ENCODE measurements around the gene FDX2. TPM values are rescaled to one million over a fixed set of nuclear protein-coding genes. Genes with fewer than 3 reads are reported as not detected.
A peak's percentile ranks its signal among the peaks of the same experiment; 100 is the strongest.

FDX2 gene
- total and polyA plus RNA-seq, 2 of the 13 experiments (the other 11 are each of a cell fraction or from before 2014, with no cell fraction given), result 21.0 to 24.7 TPM

DNA sequence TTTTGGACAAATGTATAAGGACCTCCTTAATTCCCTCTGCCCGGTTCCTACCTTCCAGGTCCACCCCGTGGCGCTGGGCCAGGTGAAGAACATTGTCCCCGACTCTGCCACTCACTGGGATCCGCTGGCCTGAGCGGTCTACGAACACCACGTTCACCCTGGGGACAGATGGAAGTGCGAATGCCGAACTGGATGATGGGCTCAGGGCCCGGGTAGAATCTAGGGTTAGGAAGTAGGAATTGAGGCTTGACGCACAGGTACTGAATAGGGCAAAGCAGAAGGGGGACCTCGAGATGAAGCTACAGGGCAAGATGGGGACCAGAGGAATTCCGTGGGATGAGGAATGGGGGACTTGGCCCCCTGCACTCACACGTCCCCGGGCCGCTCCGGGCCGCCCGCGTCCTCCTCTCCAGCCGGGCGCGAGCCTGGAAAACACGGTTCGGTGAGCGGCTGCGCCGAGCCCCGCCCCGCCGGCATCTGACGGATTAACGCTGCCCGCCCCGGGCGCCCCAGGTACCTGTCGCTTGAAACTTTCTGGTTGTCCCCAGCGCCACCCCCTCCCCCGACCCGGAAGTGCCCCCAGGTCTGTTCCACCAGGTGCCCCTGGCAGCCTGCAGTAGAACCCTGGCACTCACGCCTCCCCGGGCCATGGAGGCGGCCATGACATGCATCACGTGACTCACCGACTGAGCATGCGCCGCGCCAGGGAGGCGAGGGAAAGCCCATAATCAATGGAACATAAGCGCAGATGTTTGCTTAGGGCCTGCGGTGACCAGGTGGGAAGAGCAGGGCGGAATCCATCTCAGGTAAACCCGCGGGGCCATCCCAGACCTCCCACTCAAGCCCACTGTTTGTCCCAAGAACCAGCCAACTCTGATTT lies at the start of gene FDX2 (continued):
- TF ChIP-seq, protein P1, sequence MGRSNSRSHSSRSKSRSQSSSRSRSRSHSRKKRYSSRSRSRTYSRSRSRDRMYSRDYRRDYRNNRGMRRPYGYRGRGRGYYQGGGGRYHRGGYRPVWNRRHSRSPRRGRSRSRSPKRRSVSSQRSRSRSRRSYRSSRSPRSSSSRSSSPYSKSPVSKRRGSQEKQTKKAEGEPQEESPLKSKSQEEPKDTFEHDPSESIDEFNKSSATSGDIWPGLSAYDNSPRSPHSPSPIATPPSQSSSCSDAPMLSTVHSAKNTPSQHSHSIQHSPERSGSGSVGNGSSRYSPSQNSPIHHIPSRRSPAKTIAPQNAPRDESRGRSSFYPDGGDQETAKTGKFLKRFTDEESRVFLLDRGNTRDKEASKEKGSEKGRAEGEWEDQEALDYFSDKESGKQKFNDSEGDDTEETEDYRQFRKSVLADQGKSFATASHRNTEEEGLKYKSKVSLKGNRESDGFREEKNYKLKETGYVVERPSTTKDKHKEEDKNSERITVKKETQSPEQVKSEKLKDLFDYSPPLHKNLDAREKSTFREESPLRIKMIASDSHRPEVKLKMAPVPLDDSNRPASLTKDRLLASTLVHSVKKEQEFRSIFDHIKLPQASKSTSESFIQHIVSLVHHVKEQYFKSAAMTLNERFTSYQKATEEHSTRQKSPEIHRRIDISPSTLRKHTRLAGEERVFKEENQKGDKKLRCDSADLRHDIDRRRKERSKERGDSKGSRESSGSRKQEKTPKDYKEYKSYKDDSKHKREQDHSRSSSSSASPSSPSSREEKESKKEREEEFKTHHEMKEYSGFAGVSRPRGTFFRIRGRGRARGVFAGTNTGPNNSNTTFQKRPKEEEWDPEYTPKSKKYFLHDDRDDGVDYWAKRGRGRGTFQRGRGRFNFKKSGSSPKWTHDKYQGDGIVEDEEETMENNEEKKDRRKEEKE (IDR thresholded peaks at IDR 0.05), result no peak
- no peak for TF ChIP-seq ZNF205 (CRISPR knock-in tag; IDR thresholded peaks at IDR 0.05)
- TF ChIP-seq, protein P2, sequence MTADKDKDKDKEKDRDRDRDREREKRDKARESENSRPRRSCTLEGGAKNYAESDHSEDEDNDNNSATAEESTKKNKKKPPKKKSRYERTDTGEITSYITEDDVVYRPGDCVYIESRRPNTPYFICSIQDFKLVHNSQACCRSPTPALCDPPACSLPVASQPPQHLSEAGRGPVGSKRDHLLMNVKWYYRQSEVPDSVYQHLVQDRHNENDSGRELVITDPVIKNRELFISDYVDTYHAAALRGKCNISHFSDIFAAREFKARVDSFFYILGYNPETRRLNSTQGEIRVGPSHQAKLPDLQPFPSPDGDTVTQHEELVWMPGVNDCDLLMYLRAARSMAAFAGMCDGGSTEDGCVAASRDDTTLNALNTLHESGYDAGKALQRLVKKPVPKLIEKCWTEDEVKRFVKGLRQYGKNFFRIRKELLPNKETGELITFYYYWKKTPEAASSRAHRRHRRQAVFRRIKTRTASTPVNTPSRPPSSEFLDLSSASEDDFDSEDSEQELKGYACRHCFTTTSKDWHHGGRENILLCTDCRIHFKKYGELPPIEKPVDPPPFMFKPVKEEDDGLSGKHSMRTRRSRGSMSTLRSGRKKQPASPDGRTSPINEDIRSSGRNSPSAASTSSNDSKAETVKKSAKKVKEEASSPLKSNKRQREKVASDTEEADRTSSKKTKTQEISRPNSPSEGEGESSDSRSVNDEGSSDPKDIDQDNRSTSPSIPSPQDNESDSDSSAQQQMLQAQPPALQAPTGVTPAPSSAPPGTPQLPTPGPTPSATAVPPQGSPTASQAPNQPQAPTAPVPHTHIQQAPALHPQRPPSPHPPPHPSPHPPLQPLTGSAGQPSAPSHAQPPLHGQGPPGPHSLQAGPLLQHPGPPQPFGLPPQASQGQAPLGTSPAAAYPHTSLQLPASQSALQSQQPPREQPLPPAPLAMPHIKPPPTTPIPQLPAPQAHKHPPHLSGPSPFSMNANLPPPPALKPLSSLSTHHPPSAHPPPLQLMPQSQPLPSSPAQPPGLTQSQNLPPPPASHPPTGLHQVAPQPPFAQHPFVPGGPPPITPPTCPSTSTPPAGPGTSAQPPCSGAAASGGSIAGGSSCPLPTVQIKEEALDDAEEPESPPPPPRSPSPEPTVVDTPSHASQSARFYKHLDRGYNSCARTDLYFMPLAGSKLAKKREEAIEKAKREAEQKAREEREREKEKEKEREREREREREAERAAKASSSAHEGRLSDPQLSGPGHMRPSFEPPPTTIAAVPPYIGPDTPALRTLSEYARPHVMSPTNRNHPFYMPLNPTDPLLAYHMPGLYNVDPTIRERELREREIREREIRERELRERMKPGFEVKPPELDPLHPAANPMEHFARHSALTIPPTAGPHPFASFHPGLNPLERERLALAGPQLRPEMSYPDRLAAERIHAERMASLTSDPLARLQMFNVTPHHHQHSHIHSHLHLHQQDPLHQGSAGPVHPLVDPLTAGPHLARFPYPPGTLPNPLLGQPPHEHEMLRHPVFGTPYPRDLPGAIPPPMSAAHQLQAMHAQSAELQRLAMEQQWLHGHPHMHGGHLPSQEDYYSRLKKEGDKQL (CRISPR knock-in tag; IDR thresholded peaks at IDR 0.05; ENCODE audit: low read depth), result 0 out of 2 replicates have a peak, but pooled peaks have one; percentile 27
- TF ChIP-seq ATF7 (IDR thresholded peaks at IDR 0.05), result no peak
- TF ChIP-seq ATF7 (CRISPR knock-in tag; IDR thresholded peaks at IDR 0.05), result no peak
- no peak for TF ChIP-seq DR1 (CRISPR knock-in tag; IDR thresholded peaks at IDR 0.05)
- no peak for TF ChIP-seq HNRNPUL1 (IDR thresholded peaks at IDR 0.05; ENCODE audit: low read depth, low read length)
- TF ChIP-seq MYC (CRISPR knock-in tag; IDR thresholded peaks at IDR 0.05; ENCODE audit: borderline replicate concordance), result peak; percentile 83; the same call in 1 of the 2 replicates
- peak; percentile 25; the same call in 1 of the 2 replicates for TF ChIP-seq SIX1 (CRISPR knock-in tag; IDR thresholded peaks at IDR 0.05; ENCODE audit: borderline replicate concordance)
- TF ChIP-seq KMT2A (CRISPR knock-in tag; IDR thresholded peaks at IDR 0.05), result peak; percentile 82
- no peak for TF ChIP-seq CENPT (CRISPR knock-in tag; IDR thresholded peaks at IDR 0.05; ENCODE audit: low read depth)
- TF ChIP-seq ZNF441 (CRISPR knock-in tag; IDR thresholded peaks at IDR 0.05; ENCODE audit: borderline replicate concordance), result no peak
- TF ChIP-seq, protein P3, sequence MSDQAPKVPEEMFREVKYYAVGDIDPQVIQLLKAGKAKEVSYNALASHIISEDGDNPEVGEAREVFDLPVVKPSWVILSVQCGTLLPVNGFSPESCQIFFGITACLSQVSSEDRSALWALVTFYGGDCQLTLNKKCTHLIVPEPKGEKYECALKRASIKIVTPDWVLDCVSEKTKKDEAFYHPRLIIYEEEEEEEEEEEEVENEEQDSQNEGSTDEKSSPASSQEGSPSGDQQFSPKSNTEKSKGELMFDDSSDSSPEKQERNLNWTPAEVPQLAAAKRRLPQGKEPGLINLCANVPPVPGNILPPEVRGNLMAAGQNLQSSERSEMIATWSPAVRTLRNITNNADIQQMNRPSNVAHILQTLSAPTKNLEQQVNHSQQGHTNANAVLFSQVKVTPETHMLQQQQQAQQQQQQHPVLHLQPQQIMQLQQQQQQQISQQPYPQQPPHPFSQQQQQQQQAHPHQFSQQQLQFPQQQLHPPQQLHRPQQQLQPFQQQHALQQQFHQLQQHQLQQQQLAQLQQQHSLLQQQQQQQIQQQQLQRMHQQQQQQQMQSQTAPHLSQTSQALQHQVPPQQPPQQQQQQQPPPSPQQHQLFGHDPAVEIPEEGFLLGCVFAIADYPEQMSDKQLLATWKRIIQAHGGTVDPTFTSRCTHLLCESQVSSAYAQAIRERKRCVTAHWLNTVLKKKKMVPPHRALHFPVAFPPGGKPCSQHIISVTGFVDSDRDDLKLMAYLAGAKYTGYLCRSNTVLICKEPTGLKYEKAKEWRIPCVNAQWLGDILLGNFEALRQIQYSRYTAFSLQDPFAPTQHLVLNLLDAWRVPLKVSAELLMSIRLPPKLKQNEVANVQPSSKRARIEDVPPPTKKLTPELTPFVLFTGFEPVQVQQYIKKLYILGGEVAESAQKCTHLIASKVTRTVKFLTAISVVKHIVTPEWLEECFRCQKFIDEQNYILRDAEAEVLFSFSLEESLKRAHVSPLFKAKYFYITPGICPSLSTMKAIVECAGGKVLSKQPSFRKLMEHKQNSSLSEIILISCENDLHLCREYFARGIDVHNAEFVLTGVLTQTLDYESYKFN (CRISPR knock-in tag; conservative IDR thresholded peaks at IDR 0.05), result peak; percentile 41; the same call in 1 of the 2 replicates
- TF ChIP-seq, protein P4, sequence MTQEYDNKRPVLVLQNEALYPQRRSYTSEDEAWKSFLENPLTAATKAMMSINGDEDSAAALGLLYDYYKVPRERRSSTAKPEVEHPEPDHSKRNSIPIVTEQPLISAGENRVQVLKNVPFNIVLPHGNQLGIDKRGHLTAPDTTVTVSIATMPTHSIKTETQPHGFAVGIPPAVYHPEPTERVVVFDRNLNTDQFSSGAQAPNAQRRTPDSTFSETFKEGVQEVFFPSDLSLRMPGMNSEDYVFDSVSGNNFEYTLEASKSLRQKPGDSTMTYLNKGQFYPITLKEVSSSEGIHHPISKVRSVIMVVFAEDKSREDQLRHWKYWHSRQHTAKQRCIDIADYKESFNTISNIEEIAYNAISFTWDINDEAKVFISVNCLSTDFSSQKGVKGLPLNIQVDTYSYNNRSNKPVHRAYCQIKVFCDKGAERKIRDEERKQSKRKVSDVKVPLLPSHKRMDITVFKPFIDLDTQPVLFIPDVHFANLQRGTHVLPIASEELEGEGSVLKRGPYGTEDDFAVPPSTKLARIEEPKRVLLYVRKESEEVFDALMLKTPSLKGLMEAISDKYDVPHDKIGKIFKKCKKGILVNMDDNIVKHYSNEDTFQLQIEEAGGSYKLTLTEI (CRISPR knock-in tag; conservative IDR thresholded peaks at IDR 0.05), result no peak
